HCT116 (cell line): ENCODE measurements around the gene ITIH5. TPM values are rescaled to one million over a fixed set of nuclear protein-coding genes. Genes with fewer than 3 reads are reported as not detected.

Experiments used
- ATAC-seq: fragments of 200-7000 bp; cut with Tn5 transposase; 2 replicates; pipeline ENCODE4 v1.9.1; 2020; ENCODE audit warnings: mild to moderate bottlenecking, moderate library complexity
- BruUV-seq: library from RNA; stranded (reverse); fragments of 400-500 nt; replicated peaks from 2 replicates; lab custom pipeline; 2021; lab: Mats Ljungman, UMichigan
- CTCF ChIA-PET: fragments of 300-600 bp; sonication (Branson Sonifier 250); formaldehyde crosslinking; loops from one replicate; lab custom pipeline; 2021; ENCODE audit warnings: antibody characterized with exemption; lab: Charles Lee
- POLR2A ChIA-PET: fragments of 300-600, 350-600 bp; sonication (Branson Sonifier 250); formaldehyde crosslinking; loops from one replicate; lab custom pipeline; 2021; ENCODE audit warnings: antibody characterized with exemption; lab: Charles Lee
- RAD21 ChIA-PET, 2 experiments: fragments of 300-600 bp; sonication (Branson Sonifier 250); formaldehyde crosslinking; loops; one replicate each; lab custom pipeline; 2023; ENCODE audit warnings: low total read pairs in 2 of 2; ENCODE audit not compliant: uncharacterized antibody in 2 of 2, unreplicated experiment in 2 of 2, low non-redundant PET in 1 of 2; lab: Charles Lee
- DNase-seq: peaks from one replicate; pipeline ENCODE4 v3.0.0-alpha.2; 2010; ENCODE audit warnings: low read depth, low spot score
- H2AFZ ChIP-seq: fragments of 200-600 bp; shearing (Covaris generic), sonication (generic); 2 replicates; pipeline ENCODE4 v1.6.1; 2017; ENCODE audit warnings: low read depth, mixed run types, mixed read lengths, antibody characterized with exemption, low read length; ENCODE audit not compliant: poor library complexity, severe bottlenecking
- H3K27ac ChIP-seq: 2 replicates; pipeline ENCODE4 v1.5.1; 2012; ENCODE audit warnings: low read depth, low read length
- H3K27me3 ChIP-seq: fragments of 200-600 bp; sonication (generic); 2 replicates; pipeline ENCODE4 v1.6.1; 2016; ENCODE audit warnings: mixed run types, low read length, mixed read lengths; ENCODE audit not compliant: insufficient read depth
- H3K36me3 ChIP-seq, 2 experiments: fragments of 200-500 bp in 1 of 2; fragments of 200-600 bp in 1 of 2; sonication (Bioruptor generic) in 1 of 2; sonication (generic) in 1 of 2; 2 replicates each; pipeline versions ENCODE4 v1.5.1 to v1.6.1; 2014 to 2016; ENCODE audit warnings: low read length in 2 of 2, inconsistent platforms in 1 of 2, mixed read lengths in 1 of 2, mixed run types in 1 of 2; ENCODE audit not compliant: insufficient read depth in 2 of 2, control insufficient read depth in 1 of 2
- H3K4me1 ChIP-seq, 2 experiments: fragments of 200-600 bp in 1 of 2; sonication (generic) in 1 of 2; 2 replicates each; pipeline versions ENCODE4 v1.5.1 to v1.6.1; 2012 to 2017; ENCODE audit warnings: low read length in 2 of 2, inconsistent platforms in 1 of 2, mild to moderate bottlenecking in 1 of 2, mixed read lengths in 1 of 2, mixed run types in 1 of 2, moderate library complexity in 1 of 2; ENCODE audit not compliant: insufficient read depth in 2 of 2, control insufficient read depth in 1 of 2
- H3K4me2 ChIP-seq: fragments of 200-600 bp; sonication (generic); 2 replicates; pipeline ENCODE4 v1.6.1; 2017; ENCODE audit warnings: mixed run types, low read length, mixed read lengths
- H3K4me3 ChIP-seq, 2 experiments: fragments of 200-600 bp in 1 of 2; sonication (generic) in 1 of 2; replicated peaks in 1 of 2; 2 replicates each; pipeline ENCODE4 v1.5.1; 2011 to 2016; ENCODE audit warnings: low read length in 2 of 2, control low read depth in 1 of 2, low read depth in 1 of 2, mild to moderate bottlenecking in 1 of 2, mixed read lengths in 1 of 2, mixed run types in 1 of 2
- H3K79me2 ChIP-seq: fragments of 200-600 bp; sonication (generic); 2 replicates; pipeline ENCODE4 v1.6.1; 2017; ENCODE audit warnings: mild to moderate bottlenecking, mixed run types, low read length, moderate library complexity, mixed read lengths; ENCODE audit not compliant: insufficient read depth
- H3K9ac ChIP-seq: fragments of 200-600 bp; sonication (generic); 2 replicates; pipeline ENCODE4 v1.6.1; 2016; ENCODE audit warnings: low read length, mixed read lengths
- H3K9me2 ChIP-seq: fragments of 200-600 bp; sonication (generic), shearing (Covaris generic); 2 replicates; pipeline ENCODE4 v1.6.1; 2017; ENCODE audit warnings: mixed run types, mild to moderate bottlenecking, moderate library complexity; ENCODE audit not compliant: insufficient read depth
- H3K9me3 ChIP-seq, 2 experiments: fragments of 200-500 bp in 1 of 2; fragments of 200-600 bp in 1 of 2; sonication (Bioruptor generic) in 1 of 2; sonication (generic) in 1 of 2; 2 replicates each; pipeline ENCODE4 v1.6.1; 2014 to 2017; ENCODE audit warnings: low read length in 2 of 2, mixed read lengths in 2 of 2, inconsistent platforms in 1 of 2, low read depth in 1 of 2, mild to moderate bottlenecking in 1 of 2, mixed run types in 1 of 2, moderate library complexity in 1 of 2; ENCODE audit not compliant: control insufficient read depth in 1 of 2, insufficient read depth in 1 of 2
- H4K20me1 ChIP-seq: fragments of 200-600 bp; sonication (generic), shearing (Covaris generic); 2 replicates; pipeline ENCODE4 v1.6.1; 2017; ENCODE audit warnings: mixed run types, mild to moderate bottlenecking, moderate library complexity; ENCODE audit not compliant: insufficient read depth
- ATF3 ChIP-seq: IDR thresholded peaks from 2 replicates; pipeline ENCODE4 v1.6.1; 2012
- CEBPB ChIP-seq: IDR thresholded peaks from 2 replicates; pipeline ENCODE4 v1.6.1; 2012; ENCODE audit warnings: low read depth
- EGR1 ChIP-seq: IDR thresholded peaks from 2 replicates; pipeline ENCODE4 v1.6.1; 2012; ENCODE audit warnings: low read depth
- ELF1 ChIP-seq: IDR thresholded peaks from 2 replicates; pipeline ENCODE4 v1.6.1; 2012; ENCODE audit warnings: low read depth, borderline replicate concordance
- EZH2 ChIP-seq: fragments of 200-600 bp; sonication (generic); IDR thresholded peaks from 2 replicates; pipeline ENCODE4 v1.6.1; 2017; ENCODE audit warnings: antibody characterized with exemption, mixed run types
- FOSL1 ChIP-seq: IDR thresholded peaks from 2 replicates; pipeline ENCODE4 v1.6.1; 2012; ENCODE audit warnings: low read depth
- MAX ChIP-seq: IDR thresholded peaks from 2 replicates; pipeline ENCODE4 v1.6.1; 2012
- POLR2A ChIP-seq: IDR thresholded peaks from 2 replicates; pipeline ENCODE4 v1.7.0; 2011; ENCODE audit warnings: borderline replicate concordance; ENCODE audit not compliant: insufficient read depth, insufficient read length; ENCODE audit errors: extremely low read depth
- POLR2AphosphoS5 ChIP-seq: IDR thresholded peaks from 2 replicates; pipeline ENCODE4 v1.6.1; 2011; ENCODE audit warnings: mild to moderate bottlenecking, low read depth, low read length, moderate library complexity
- RAD21 ChIP-seq: IDR thresholded peaks from 2 replicates; pipeline ENCODE4 v1.6.1; 2012; ENCODE audit warnings: low read depth, mild to moderate bottlenecking
- SP1 ChIP-seq: IDR thresholded peaks from 2 replicates; pipeline ENCODE4 v1.6.1; 2012; ENCODE audit warnings: low read depth
- TCF7L2 ChIP-seq: IDR thresholded peaks from 2 replicates; pipeline ENCODE4 v1.7.0; 2011; ENCODE audit warnings: borderline replicate concordance, inconsistent platforms; ENCODE audit not compliant: insufficient read depth, insufficient read length; ENCODE audit errors: extremely low read depth
- ZBTB33 ChIP-seq: IDR thresholded peaks from 2 replicates; pipeline ENCODE4 v1.6.1; 2011; ENCODE audit warnings: mild to moderate bottlenecking, low read length, moderate library complexity; ENCODE audit not compliant: insufficient replicate concordance; ENCODE audit errors: extremely low read depth
- ZFX ChIP-seq: fragments of 450-650 bp; IDR thresholded peaks from 2 replicates; pipeline ENCODE4 v1.6.1; 2017
- ZNF274 ChIP-seq: fragments of 200-500 bp; sonication (Bioruptor generic); IDR thresholded peaks from 2 replicates; pipeline ENCODE4 v1.6.1; 2014; ENCODE audit warnings: mild to moderate bottlenecking, low read depth, low read length, inconsistent platforms
- intact Hi-C: fragments of 100-400 bp; cut with micrococcal nuclease; formaldehyde crosslinking; loops from 2 replicates; pipeline ENCODE4 v1.10.0; 2022
- total RNA-seq: library from RNA; stranded (reverse); gene quantifications from one replicate; pipeline ENCODE4 v1.2.1, GENCODE V29; 2021; ENCODE audit not compliant: unreplicated experiment

Gene ITIH5
- total RNA-seq, 1 experiment from 2014 or later = not detected

GRCh38 chr10:7705341-7705740, 38.6 kb upstream of the ITIH5 start:
- no TSS peak for BruUV-seq
- ChIA-PET POLR2A (no interaction called here), CTCF (no interaction called here)

GRCh38 chr10:7704071-7705016, 37.6 kb upstream of the ITIH5 start:
- no peak for DNase-seq
- Histone ChIP-seq H3K4me1 (no peaks in the 10 kb centered on the region), H3K36me3 (no peaks in the 10 kb centered on the region), H3K4me2 (no peak overlapping the region), H2AFZ (no peak overlapping the region), H3K27ac (no peak overlapping the region), H3K27me3 (peaks cover 60% of the 10 kb centered on the region), H3K9me3 (no peaks in the 10 kb centered on the region), H3K79me2 (no peaks in the 10 kb centered on the region), H3K9me2 (no peaks in the 10 kb centered on the region), H3K9ac (no peak overlapping the region), H4K20me1 (no peaks in the 10 kb centered on the region), H3K4me3 (no peak overlapping the region)
- POLR2A ChIA-PET = no interaction called here
- CTCF ChIA-PET = interaction anchor here (1.9 kb wide), 1 partner anchor 179 kb away, joined by 5 read pairs; no protein-coding TSS in a partner anchor
- no TSS peak for BruUV-seq
- RAD21 ChIA-PET = no interaction called here
- intact Hi-C loops = no loop called here
- ATAC-seq = no peak
- TF ChIP-seq ZFX (no peak), ATF3 (no peak), ZBTB33 (no peak), CEBPB (no peak), POLR2AphosphoS5 (no peak), POLR2A (no peak), TCF7L2 (no peak), RAD21 (no peak), EGR1 (no peak), FOSL1 (no peak), SP1 (no peak), ZNF274 (no peak), EZH2 (no peak), MAX (no peak)

More at GRCh38 chr10:7705341-7705740, 38.6 kb upstream of the ITIH5 start:
- Histone ChIP-seq H3K27ac (no peak overlapping the region), H3K9me2 (no peaks in the 10 kb centered on the region), H3K4me3 (no peak overlapping the region), H3K9me3 (no peaks in the 10 kb centered on the region), H3K27me3 (peaks cover 60% of the 10 kb centered on the region), H3K36me3 (no peaks in the 10 kb centered on the region), H3K4me1 (no peaks in the 10 kb centered on the region), H4K20me1 (no peaks in the 10 kb centered on the region), H3K79me2 (no peaks in the 10 kb centered on the region), H3K4me2 (no peak overlapping the region), H2AFZ (no peak overlapping the region), H3K9ac (no peak overlapping the region)
- RAD21 ChIA-PET = no interaction called here
- ATAC-seq = no peak
- no peak for DNase-seq
- no peak for TF ChIP-seq ZFX
- no peak for TF ChIP-seq ELF1
- intact Hi-C loops = no loop called here
